DMS153 treated with DMSO at 0.1 percent for 48 hours (cell line): Measurements from ENCODE around the gene SLC39A11.
"Not testable (repeated sequence)": the region's sequence is repeated elsewhere in the genome, so short reads cannot be mapped to it uniquely, and the experiment has no call there.

ENCODE experiments used
- DNase-seq: peaks from one replicate; lab custom pipeline; 2025; ENCODE audit not compliant: unreplicated experiment; lab: John Stamatoyannopoulos, UW

SLC39A11 gene

GRCh38 chr17:72953621-72954020 is 138.9 kb downstream of the SLC39A11 start:
- no peak for DNase-seq

GRCh38 chr17:72952641-72953315 is 139.7 kb downstream of the SLC39A11 start:
- no peak for DNase-seq

GRCh38 chr17:72952220-72952619 is 140.3 kb downstream of the SLC39A11 start:
- no peak for DNase-seq

- DNase-seq: no peak
Measured at GRCh38 chr17:72950242-72950931, 142.1 kb downstream of the SLC39A11 start.

- no peak for DNase-seq
Measured at GRCh38 chr17:72948115-72948514, 144.4 kb downstream of the SLC39A11 start.

- DNase-seq: no peak
Measured at GRCh38 chr17:72947475-72947874, 145.0 kb downstream of the SLC39A11 start.

GRCh38 chr17:72946696-72947095 is 145.8 kb downstream of the SLC39A11 start:
- no peak for DNase-seq

- no peak for DNase-seq
Measured at GRCh38 chr17:72946156-72946555, 146.3 kb downstream of the SLC39A11 start.

- DNase-seq: no peak
Measured at GRCh38 chr17:72945473-72945872, 147.0 kb downstream of the SLC39A11 start.

GRCh38 chr17:72943826-72944689 is 148.4 kb downstream of the SLC39A11 start:
- DNase-seq: no peak

GRCh38 chr17:72942579-72942978 is 149.9 kb downstream of the SLC39A11 start:
- no peak for DNase-seq

GRCh38 chr17:72940496-72940895 is 152.0 kb downstream of the SLC39A11 start:
- no peak for DNase-seq

- no peak for DNase-seq
Measured at GRCh38 chr17:72938482-72938881, 154.0 kb downstream of the SLC39A11 start.

GRCh38 chr17:72937707-72938106 is 154.8 kb downstream of the SLC39A11 start:
- DNase-seq: no peak

- not testable (repeated sequence) for DNase-seq
Measured at GRCh38 chr17:72937254-72937653, 155.2 kb downstream of the SLC39A11 start.

- no peak for DNase-seq
Measured at GRCh38 chr17:72935984-72936383, 156.5 kb downstream of the SLC39A11 start.

GRCh38 chr17:72934927-72935326 is 157.6 kb downstream of the SLC39A11 start:
- DNase-seq: no peak

GRCh38 chr17:72931635-72932034 is 160.9 kb downstream of the SLC39A11 start:
- DNase-seq: no peak

GRCh38 chr17:72931163-72931562 is 161.3 kb downstream of the SLC39A11 start:
- DNase-seq: no peak

- no peak for DNase-seq
Measured at GRCh38 chr17:72930031-72930430, 162.5 kb downstream of the SLC39A11 start.

GRCh38 chr17:72928454-72929136 is 163.9 kb downstream of the SLC39A11 start:
- no peak for DNase-seq
